A673 (cell line): Measurements from ENCODE around the gene EMC6. TPM values are rescaled to one million over a fixed set of nuclear protein-coding genes. Genes with fewer than 3 reads are reported as not detected.

Experiments
- Bru-seq: library from RNA; stranded (reverse); fragments of 400-500 nt; gene quantifications from one replicate; lab custom pipeline; 2021; lab: Mats Ljungman, UMichigan
- BruChase-seq, 2 experiments: library from RNA; stranded (reverse); fragments of 400-500 nt; gene quantifications; one replicate each; lab custom pipeline; 2021; lab: Mats Ljungman, UMichigan
- BruUV-seq: library from RNA; stranded (reverse); fragments of 400-500 nt; replicated peaks from 2 replicates; lab custom pipeline; 2021; lab: Mats Ljungman, UMichigan
- CTCF ChIA-PET: fragments of 300-600 bp; sonication (Branson Sonifier 250); formaldehyde crosslinking; loops from one replicate; lab custom pipeline; 2022; ENCODE audit warnings: antibody characterized with exemption; lab: Charles Lee
- POLR2A ChIA-PET: fragments of 300-600 bp; sonication (Branson Sonifier 250); formaldehyde crosslinking; loops from one replicate; lab custom pipeline; 2022; ENCODE audit warnings: antibody characterized with exemption; ENCODE audit not compliant: low non-redundant PET; lab: Charles Lee
- DNase-seq: peaks from one replicate; pipeline ENCODE4 v3.0.0-alpha.2; 2015; ENCODE audit warnings: low spot score
- H3K27ac ChIP-seq: fragments of 200-600 bp; sonication (generic); 2 replicates; pipeline ENCODE4 v1.5.1; 2016; ENCODE audit warnings: mixed run types, low read depth, mild to moderate bottlenecking, mixed read lengths, antibody characterized with exemption, low read length; ENCODE audit not compliant: poor library complexity, severe bottlenecking
- H3K27me3 ChIP-seq: fragments of 200-600 bp; sonication (generic); replicated peaks from 2 replicates; pipeline ENCODE4 v1.6.1; 2017; ENCODE audit warnings: mixed run types, low read depth, mild to moderate bottlenecking, mixed read lengths, antibody characterized with exemption, low read length; ENCODE audit not compliant: insufficient read depth, poor library complexity
- H3K36me3 ChIP-seq: fragments of 200-600 bp; sonication (generic); 2 replicates; pipeline ENCODE4 v1.6.1; 2016; ENCODE audit warnings: mixed run types, mild to moderate bottlenecking, mixed read lengths, antibody characterized with exemption, low read length; ENCODE audit not compliant: insufficient read depth, poor library complexity, severe bottlenecking
- H3K4me1 ChIP-seq: fragments of 200-600 bp; sonication (generic); 2 replicates; pipeline ENCODE4 v1.6.1; 2017; ENCODE audit warnings: mixed run types, mild to moderate bottlenecking, mixed read lengths, antibody characterized with exemption, low read length; ENCODE audit not compliant: insufficient read depth, poor library complexity, severe bottlenecking
- H3K4me3 ChIP-seq: fragments of 200-600 bp; sonication (generic); 2 replicates; pipeline ENCODE4 v1.5.1; 2016; ENCODE audit warnings: low read depth, mixed run types, mild to moderate bottlenecking, mixed read lengths, low read length; ENCODE audit not compliant: poor library complexity, severe bottlenecking
- H3K9me3 ChIP-seq: fragments of 200-600 bp; sonication (generic); 2 replicates; pipeline ENCODE4 v1.6.1; 2016; ENCODE audit warnings: mixed run types, low read depth, mild to moderate bottlenecking, mixed read lengths, antibody characterized with exemption, low read length; ENCODE audit not compliant: poor library complexity, severe bottlenecking
- EZH2 ChIP-seq: fragments of 200-600 bp; sonication (generic); IDR thresholded peaks from 2 replicates; pipeline ENCODE4 v1.6.1; 2017; ENCODE audit warnings: borderline replicate concordance, low read depth, mild to moderate bottlenecking, mixed read lengths, antibody characterized with exemption, low read length; ENCODE audit not compliant: poor library complexity, severe bottlenecking
- intact Hi-C: fragments of 100-400 bp; cut with micrococcal nuclease; formaldehyde crosslinking; loops from one replicate; pipeline ENCODE4 v1.10.0; 2022; ENCODE audit not compliant: unreplicated experiment
- long read RNA-seq: library from polyadenylated mRNA; stranded (forward); transcript quantifications from one replicate; pipeline ENCODE4 v2.0.0, GENCODE V29; 2022
- total RNA-seq: library from RNA; stranded (reverse); gene quantifications from 2 replicates; pipeline ENCODE4 v1.2.3, GENCODE V29; 2021
- TF ChIP-seq, protein P1 (sequence below): fragments of 300-800, 200-600 bp; sonication (generic); conservative IDR thresholded peaks from 2 replicates; pipeline ENCODE4 v1.5.1; 2017; ENCODE audit warnings: low read depth, mild to moderate bottlenecking, antibody characterized with exemption, low read length, moderate library complexity, mixed read lengths

EMC6 gene
- total RNA-seq (68.7 and 70.9 TPM in 2 replicates), Bru-seq, nascent RNA (percentile 94 among the genes with signal in this experiment), BruChase-seq, experiment 1, labeled RNA remaining after a 2-hour chase (percentile 98 among the genes with signal in this experiment), BruChase-seq, experiment 2, labeled RNA remaining after a 6-hour chase (percentile 98 among the genes with signal in this experiment)
- long read RNA-seq, transcript EMC6-202 (2 exons, 762 nt), result minor isoform, 13 of 111 reads
- long read RNA-seq, transcript EMC6-201 (2 exons, 653 nt), result major isoform, 92 of 111 reads
- long read RNA-seq, partial matches to known transcripts, result 0 of 111 reads
- long read RNA-seq, other reads (novel, unspliced or antisense), result 6 of 111 reads

DNA sequence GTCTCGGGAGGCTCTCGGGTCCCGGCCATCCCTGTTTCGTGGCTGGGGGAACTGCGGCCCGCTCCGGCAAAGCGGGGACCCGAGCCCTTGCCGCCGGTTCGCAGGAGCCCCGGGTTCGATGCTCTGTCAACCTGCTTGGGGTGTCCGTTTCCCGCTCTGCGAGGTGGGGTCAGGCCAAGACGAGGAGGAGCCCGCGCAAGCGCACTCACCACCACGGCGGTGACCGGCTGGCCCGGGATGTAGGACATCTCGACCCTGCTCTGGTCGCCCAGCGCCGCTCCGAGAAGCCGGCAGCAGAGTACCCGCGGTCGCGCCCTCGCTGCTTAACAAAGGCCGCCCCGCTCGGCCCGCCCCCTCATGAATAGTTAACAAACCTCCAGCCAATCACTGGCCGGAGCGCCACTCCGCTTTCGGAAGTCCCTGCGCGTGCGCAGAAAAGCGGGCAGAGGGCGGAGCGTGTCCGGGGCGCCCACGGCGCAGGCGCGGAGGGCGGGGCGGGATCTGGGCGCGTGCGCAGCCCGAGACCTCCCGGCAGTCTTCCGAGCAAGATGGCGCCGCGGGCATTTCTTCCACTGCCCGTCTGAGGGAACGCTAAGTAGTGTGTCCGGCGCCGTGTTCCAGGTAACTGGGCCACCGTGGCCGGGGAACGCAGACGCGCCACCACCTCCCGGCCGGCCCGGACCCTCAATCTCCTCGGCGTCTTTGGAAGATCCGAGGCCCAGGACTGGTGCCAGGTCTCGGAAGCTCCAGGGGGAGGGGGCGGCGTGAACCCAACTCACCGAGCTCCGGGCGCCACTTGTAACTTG is at the start of gene EMC6, which contains the start of gene TAX1BP3:
Gene EMC6, plus strand, starts transcription at position 534 of the 806 bp plus-strand sequence. CDS start 335 bp downstream, outside the sequence.
Gene TAX1BP3, minus strand, starts transcription at position 300 of the 806 bp plus-strand sequence. Its CDS starts 52 bp downstream, at position 248.
- BruUV-seq, result no TSS peak
- peaks cover 7% of the 10 kb centered on the region for H3K4me1 ChIP-seq
- H3K27ac ChIP-seq, result peak within 1 kb of the TSS; percentile 92
- H3K36me3 ChIP-seq, result peaks cover 10% of the 10 kb centered on the region
- DNase-seq, result peak; percentile 98
- no peaks in the 10 kb centered on the region for H3K9me3 ChIP-seq
- TF ChIP-seq, protein P1, sequence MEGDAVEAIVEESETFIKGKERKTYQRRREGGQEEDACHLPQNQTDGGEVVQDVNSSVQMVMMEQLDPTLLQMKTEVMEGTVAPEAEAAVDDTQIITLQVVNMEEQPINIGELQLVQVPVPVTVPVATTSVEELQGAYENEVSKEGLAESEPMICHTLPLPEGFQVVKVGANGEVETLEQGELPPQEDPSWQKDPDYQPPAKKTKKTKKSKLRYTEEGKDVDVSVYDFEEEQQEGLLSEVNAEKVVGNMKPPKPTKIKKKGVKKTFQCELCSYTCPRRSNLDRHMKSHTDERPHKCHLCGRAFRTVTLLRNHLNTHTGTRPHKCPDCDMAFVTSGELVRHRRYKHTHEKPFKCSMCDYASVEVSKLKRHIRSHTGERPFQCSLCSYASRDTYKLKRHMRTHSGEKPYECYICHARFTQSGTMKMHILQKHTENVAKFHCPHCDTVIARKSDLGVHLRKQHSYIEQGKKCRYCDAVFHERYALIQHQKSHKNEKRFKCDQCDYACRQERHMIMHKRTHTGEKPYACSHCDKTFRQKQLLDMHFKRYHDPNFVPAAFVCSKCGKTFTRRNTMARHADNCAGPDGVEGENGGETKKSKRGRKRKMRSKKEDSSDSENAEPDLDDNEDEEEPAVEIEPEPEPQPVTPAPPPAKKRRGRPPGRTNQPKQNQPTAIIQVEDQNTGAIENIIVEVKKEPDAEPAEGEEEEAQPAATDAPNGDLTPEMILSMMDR, result no peak
- no peak for TF ChIP-seq EZH2
- POLR2A ChIA-PET, result no interaction called here
- CTCF ChIA-PET, result no interaction called here
- H3K27me3 ChIP-seq, result no peaks in the 10 kb centered on the region
- intact Hi-C loops, result no loop called here
- peak within 1 kb of the TSS; percentile 100 for H3K4me3 ChIP-seq

DNA sequence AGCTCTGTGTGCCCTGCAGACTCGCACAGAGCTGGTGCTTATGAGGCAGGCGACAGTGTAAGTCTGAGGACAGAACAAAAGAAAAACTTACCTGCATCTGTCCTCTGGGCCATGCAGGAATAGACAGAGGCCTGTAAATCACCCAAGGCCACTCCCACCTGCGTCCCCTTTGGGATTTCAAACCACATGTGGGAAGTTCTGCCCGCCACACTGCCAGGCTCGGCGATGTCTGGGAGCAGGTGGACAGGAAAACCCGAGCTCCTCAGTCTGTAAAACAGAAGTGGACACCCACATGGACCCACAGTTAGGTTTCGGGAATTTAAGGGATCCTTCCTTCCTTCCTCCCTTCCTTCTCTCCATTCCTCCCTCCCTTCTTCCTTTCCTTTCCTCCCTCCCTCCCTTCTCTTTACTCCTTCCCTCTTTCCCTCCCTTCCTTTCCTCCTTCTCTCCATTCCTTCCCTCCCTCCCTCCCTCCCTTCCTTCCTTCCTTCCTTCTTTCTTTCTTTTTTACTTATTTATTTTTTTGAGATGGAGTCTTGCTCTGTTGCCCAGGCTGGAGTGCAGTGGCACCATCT is 47.4 kb upstream of the EMC6 start:
- no peak for DNase-seq
- BruUV-seq, result no TSS peak
- Histone ChIP-seq H3K4me1 (no peaks in the 10 kb centered on the region), H3K27me3 (no peaks in the 10 kb centered on the region), H3K9me3 (no peaks in the 10 kb centered on the region), H3K36me3 (peaks cover 30% of the 10 kb centered on the region), H3K27ac (no peak overlapping the region), H3K4me3 (no peak overlapping the region)
- ChIA-PET CTCF (no interaction called here), POLR2A (no interaction called here)
- no peak for TF ChIP-seq EZH2
- TF ChIP-seq, protein P1, result no peak
- intact Hi-C loops, result no loop called here

DNA sequence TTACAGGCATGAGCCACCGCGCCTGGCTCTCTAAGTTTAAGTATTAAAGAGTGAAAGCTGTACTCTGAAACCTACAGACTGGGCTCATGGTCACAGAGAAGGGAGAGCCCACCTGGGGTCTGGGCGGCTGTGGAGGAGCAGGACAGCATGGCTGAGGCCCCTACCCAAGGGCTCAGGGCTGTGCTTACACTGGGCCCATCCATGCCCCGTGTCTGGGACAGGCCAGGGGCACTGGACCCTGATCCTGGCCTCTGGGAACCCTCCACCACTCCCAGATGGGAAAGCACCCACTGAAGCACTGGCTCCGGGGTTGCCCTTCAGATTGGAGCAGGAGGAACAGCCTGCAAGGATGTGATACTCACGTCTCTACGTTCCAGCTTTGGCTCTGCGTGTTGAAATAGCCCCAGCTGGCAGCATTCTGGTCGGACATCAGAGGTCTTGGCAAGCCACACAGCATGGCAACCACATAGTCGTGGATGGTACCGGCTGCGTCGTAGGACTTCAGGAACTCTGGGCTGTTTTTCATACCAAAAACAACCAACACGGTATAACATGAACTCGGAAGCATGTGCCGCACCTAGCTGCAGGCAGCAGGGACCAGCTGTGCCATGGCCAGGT is 45.5 kb upstream of the EMC6 start:
- TF ChIP-seq, protein P1, result no peak
- no peak for TF ChIP-seq EZH2
- no peaks in the 10 kb centered on the region for H3K4me1 ChIP-seq
- H3K4me3 ChIP-seq, result no peak overlapping the region
- no TSS peak for BruUV-seq
- H3K27ac ChIP-seq, result no peak overlapping the region
- intact Hi-C loops, result no loop called here
- H3K27me3 ChIP-seq, result no peaks in the 10 kb centered on the region
- H3K36me3 ChIP-seq, result peaks cover 32% of the 10 kb centered on the region
- H3K9me3 ChIP-seq, result no peaks in the 10 kb centered on the region
- DNase-seq, result no peak
- POLR2A ChIA-PET, result no interaction called here
- CTCF ChIA-PET, result no interaction called here
